ENCODE data around the gene MOCOS. TPM values are rescaled to one million over a fixed set of nuclear protein-coding genes. Genes with fewer than 3 reads are reported as not detected.

Gene MOCOS
- total and polyA plus RNA-seq, 11 donors = 0.07 to 1.0 (median 0.26) TPM

DNA sequence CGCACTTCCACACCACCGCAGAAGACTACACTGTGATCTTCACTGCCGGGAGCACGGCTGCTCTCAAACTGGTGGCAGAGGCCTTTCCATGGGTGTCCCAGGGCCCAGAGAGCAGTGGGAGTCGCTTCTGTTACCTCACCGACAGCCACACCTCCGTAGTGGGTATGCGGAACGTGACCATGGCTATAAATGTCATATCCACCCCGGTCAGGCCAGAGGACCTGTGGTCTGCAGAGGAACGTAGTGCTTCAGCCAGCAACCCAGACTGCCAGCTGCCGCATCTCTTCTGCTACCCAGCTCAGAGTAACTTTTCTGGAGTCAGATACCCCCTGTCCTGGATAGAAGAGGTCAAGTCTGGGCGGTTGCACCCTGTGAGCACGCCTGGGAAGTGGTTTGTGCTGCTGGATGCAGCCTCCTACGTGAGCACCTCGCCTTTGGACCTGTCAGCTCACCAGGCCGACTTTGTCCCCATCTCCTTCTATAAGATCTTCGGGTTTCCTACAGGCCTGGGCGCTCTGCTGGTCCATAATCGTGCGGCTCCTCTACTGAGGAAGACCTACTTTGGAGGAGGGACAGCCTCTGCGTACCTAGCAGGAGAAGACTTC, 12.5 kb downstream of the MOCOS start:
- Histone ChIP-seq H3K27me3 (no peaks in the 10 kb centered on the region), H3K36me3 (no peaks in the 10 kb centered on the region), H3K27ac (no peak overlapping the region), H3K4me1 (peaks cover 0 to 4% (median 0%) of the 10 kb centered on the region in 12 donors), H3K4me3 (no peak overlapping the region), H3K9me3 (no peaks in the 10 kb centered on the region)
- ATAC-seq (no peak), DNase-seq (no peak)
- WGBS, 4 donors = 83 to 94% (median 88%) methylated on average over 13 to 22 of the region's 22 CpGs
- no peak for TF ChIP-seq POLR2A (IDR thresholded peaks at IDR 0.05)
- TF ChIP-seq, protein P1, sequence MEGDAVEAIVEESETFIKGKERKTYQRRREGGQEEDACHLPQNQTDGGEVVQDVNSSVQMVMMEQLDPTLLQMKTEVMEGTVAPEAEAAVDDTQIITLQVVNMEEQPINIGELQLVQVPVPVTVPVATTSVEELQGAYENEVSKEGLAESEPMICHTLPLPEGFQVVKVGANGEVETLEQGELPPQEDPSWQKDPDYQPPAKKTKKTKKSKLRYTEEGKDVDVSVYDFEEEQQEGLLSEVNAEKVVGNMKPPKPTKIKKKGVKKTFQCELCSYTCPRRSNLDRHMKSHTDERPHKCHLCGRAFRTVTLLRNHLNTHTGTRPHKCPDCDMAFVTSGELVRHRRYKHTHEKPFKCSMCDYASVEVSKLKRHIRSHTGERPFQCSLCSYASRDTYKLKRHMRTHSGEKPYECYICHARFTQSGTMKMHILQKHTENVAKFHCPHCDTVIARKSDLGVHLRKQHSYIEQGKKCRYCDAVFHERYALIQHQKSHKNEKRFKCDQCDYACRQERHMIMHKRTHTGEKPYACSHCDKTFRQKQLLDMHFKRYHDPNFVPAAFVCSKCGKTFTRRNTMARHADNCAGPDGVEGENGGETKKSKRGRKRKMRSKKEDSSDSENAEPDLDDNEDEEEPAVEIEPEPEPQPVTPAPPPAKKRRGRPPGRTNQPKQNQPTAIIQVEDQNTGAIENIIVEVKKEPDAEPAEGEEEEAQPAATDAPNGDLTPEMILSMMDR (IDR thresholded peaks at IDR 0.05) = no peak
- intact Hi-C loops (cut with DNase I) = loop anchor here in 1 of 10 donors (10.0 kb wide), 1 partner anchor 85 kb away; no protein-coding TSS in a partner anchor

DNA sequence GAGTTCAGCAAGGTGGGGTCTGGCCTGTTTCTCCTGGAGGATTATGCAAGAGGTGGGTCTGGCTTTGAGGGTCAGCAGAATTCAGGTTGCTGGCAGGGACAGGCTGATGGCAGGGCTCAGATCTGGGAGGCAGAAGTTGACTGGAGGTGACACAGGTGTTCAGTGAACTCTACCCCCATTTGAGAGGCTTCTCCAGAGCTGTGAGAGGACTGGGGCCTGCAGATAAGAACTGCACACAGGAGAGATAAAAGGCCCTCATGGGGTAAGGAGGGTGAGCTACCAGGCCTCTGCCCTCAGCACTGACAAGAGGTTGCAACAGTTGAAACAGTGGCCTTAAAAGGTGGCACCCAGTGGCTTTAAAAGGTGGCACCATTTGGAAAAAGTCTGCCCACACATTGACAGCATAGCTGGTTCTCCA, 13.1 kb downstream of the MOCOS start:
- no peak for TF ChIP-seq POLR2A (IDR thresholded peaks at IDR 0.05)
- TF ChIP-seq, protein P1 (IDR thresholded peaks at IDR 0.05) = no peak
- H3K36me3 ChIP-seq = no peaks in the 10 kb centered on the region
- H3K27me3 ChIP-seq = no peaks in the 10 kb centered on the region
- H3K9me3 ChIP-seq = no peaks in the 10 kb centered on the region
- H3K4me3 ChIP-seq = no peak overlapping the region
- ATAC-seq (no peak), DNase-seq (no peak)
- no peak overlapping the region for H3K27ac ChIP-seq
- H3K4me1 ChIP-seq = peaks cover 0 to 4% (median 0%) of the 10 kb centered on the region in 12 donors
- intact Hi-C loops (cut with DNase I) = no loop called here

DNA sequence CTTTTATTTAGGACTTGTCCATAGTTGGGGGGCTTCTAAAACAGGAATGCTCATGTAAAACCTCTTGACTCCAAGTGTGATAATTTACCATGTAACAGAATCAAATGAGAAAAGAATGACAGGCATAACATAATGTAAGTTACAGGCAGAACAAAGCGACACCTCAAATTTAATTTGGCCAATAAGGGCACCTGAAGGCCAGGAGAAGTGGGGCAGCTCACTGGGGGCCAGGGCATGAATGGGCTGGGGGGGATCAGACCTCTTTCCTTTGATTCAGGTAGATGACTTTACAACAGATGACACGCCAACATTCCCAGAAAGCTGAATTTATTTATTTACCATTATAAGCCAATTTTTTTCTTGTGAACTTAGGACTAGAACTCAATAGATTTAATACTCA, 14.5 kb downstream of the MOCOS start:
- Histone ChIP-seq H3K27ac (no peak overlapping the region), H3K27me3 (no peaks in the 10 kb centered on the region), H3K4me1 (no peaks in the 10 kb centered on the region), H3K9me3 (no peaks in the 10 kb centered on the region), H3K36me3 (no peaks in the 10 kb centered on the region), H3K4me3 (no peak overlapping the region)
- 88 to 95% (median 93%) methylated on average over 2 of the region's 2 CpGs for WGBS, 4 donors
- ATAC-seq = no peak
- TF ChIP-seq, protein P1 (IDR thresholded peaks at IDR 0.05) = no peak
- no peak for TF ChIP-seq POLR2A (IDR thresholded peaks at IDR 0.05)
- DNase-seq = no peak
- intact Hi-C loops (cut with DNase I) = no loop called here

GRCh38 chr18:36203360-36203895, 16.1 kb downstream of the MOCOS start:
- TF ChIP-seq, protein P1 (IDR thresholded peaks at IDR 0.05) = no peak
- TF ChIP-seq POLR2A (IDR thresholded peaks at IDR 0.05) = no peak
- Histone ChIP-seq H3K4me3 (no peak overlapping the region), H3K36me3 (no peaks in the 10 kb centered on the region), H3K9me3 (peaks cover 0 to 14% (median 4%) of the 10 kb centered on the region in 12 donors), H3K4me1 (no peaks in the 10 kb centered on the region), H3K27ac (no peak overlapping the region), H3K27me3 (no peaks in the 10 kb centered on the region)
- 73 to 85% (median 78%) methylated on average over 7 of the region's 7 CpGs for WGBS, 4 donors
- DNase-seq = no peak
- no peak for ATAC-seq
- intact Hi-C loops (cut with DNase I) = no loop called here
